ENCODE results near the gene PDE4C. TPM values are rescaled to one million over a fixed set of nuclear protein-coding genes. Genes with fewer than 3 reads are reported as not detected.

The PDE4C gene
- not detected for total RNA-seq

- Histone ChIP-seq H3K27me3 (ENCODE audit: insufficient read depth, low read length) (peaks cover 46% of the 10 kb centered on the region), H3K4me1 (ENCODE audit: insufficient read depth, low read length) (peaks cover 24% of the 10 kb centered on the region), H3K4me3 (ENCODE audit: low read length) (no peak within 1 kb of the TSS), H3K9me3 (ENCODE audit: low read depth, low read length) (no peaks in the 10 kb centered on the region)
These were observed at the start of gene PDE4C for GRCh38 chr19:18225702-18226468. Gene PDE4C, minus strand, starts transcription at chr19:18226438. Its CDS starts 23 bp downstream, at chr19:18226415.

GRCh38 chr19:18274781-18275356 lies 48.6 kb upstream of the PDE4C start:
- Histone ChIP-seq H3K9me3 (ENCODE audit: low read depth, low read length) (no peaks in the 10 kb centered on the region), H3K4me3 (ENCODE audit: low read length) (no peak overlapping the region), H3K4me1 (ENCODE audit: insufficient read depth, low read length) (peaks cover 45% of the 10 kb centered on the region), H3K27me3 (ENCODE audit: insufficient read depth, low read length) (no peaks in the 10 kb centered on the region)

- Histone ChIP-seq H3K27me3 (ENCODE audit: insufficient read depth, low read length) (no peaks in the 10 kb centered on the region), H3K4me1 (ENCODE audit: insufficient read depth, low read length) (peaks cover 45% of the 10 kb centered on the region), H3K4me3 (ENCODE audit: low read length) (no peak within 1 kb of the TSS), H3K9me3 (ENCODE audit: low read depth, low read length) (no peaks in the 10 kb centered on the region)
These were observed 48.1 kb upstream of the PDE4C start, which contains the start of gene IQCN for GRCh38 chr19:18274219-18274780. Gene IQCN, minus strand, starts transcription at chr19:18274452. Its CDS starts 4,974 bp downstream, at chr19:18269478.

GRCh38 chr19:18273561-18274218 lies 47.5 kb upstream of the PDE4C start:
- H3K4me1 ChIP-seq (ENCODE audit: insufficient read depth, low read length): peaks cover 42% of the 10 kb centered on the region
- H3K27me3 ChIP-seq (ENCODE audit: insufficient read depth, low read length): no peaks in the 10 kb centered on the region
- no peaks in the 10 kb centered on the region for H3K9me3 ChIP-seq (ENCODE audit: low read depth, low read length)
- no peak overlapping the region for H3K4me3 ChIP-seq (ENCODE audit: low read length)

- H3K4me3 ChIP-seq (ENCODE audit: low read length): no peak overlapping the region
- H3K4me1 ChIP-seq (ENCODE audit: insufficient read depth, low read length): peaks cover 27% of the 10 kb centered on the region
- H3K27me3 ChIP-seq (ENCODE audit: insufficient read depth, low read length): no peaks in the 10 kb centered on the region
These were observed 45.2 kb upstream of the PDE4C start for GRCh38 chr19:18271433-18271841.

GRCh38 chr19:18270326-18270725 lies 44.1 kb upstream of the PDE4C start:
- H3K4me3 ChIP-seq (ENCODE audit: low read length): no peak overlapping the region
- peaks cover 16% of the 10 kb centered on the region for H3K4me1 ChIP-seq (ENCODE audit: insufficient read depth, low read length)
- no peaks in the 10 kb centered on the region for H3K27me3 ChIP-seq (ENCODE audit: insufficient read depth, low read length)
- no peaks in the 10 kb centered on the region for H3K9me3 ChIP-seq (ENCODE audit: low read depth, low read length)

More at GRCh38 chr19:18271433-18271841, 45.2 kb upstream of the PDE4C start:
- no peaks in the 10 kb centered on the region for H3K9me3 ChIP-seq (ENCODE audit: low read depth, low read length)

- Histone ChIP-seq H3K4me3 (ENCODE audit: low read length) (no peak overlapping the region), H3K4me1 (ENCODE audit: insufficient read depth, low read length) (peaks cover 5% of the 10 kb centered on the region), H3K27me3 (ENCODE audit: insufficient read depth, low read length) (no peaks in the 10 kb centered on the region), H3K9me3 (ENCODE audit: low read depth, low read length) (no peaks in the 10 kb centered on the region)
These were observed 43.0 kb upstream of the PDE4C start for GRCh38 chr19:18269070-18269723.

- H3K4me1 ChIP-seq (ENCODE audit: insufficient read depth, low read length): peaks cover 4% of the 10 kb centered on the region
- H3K27me3 ChIP-seq (ENCODE audit: insufficient read depth, low read length): no peaks in the 10 kb centered on the region
- H3K9me3 ChIP-seq (ENCODE audit: low read depth, low read length): no peaks in the 10 kb centered on the region
- H3K4me3 ChIP-seq (ENCODE audit: low read length): no peak overlapping the region
These were observed 40.8 kb upstream of the PDE4C start for GRCh38 chr19:18266771-18267686.

- H3K9me3 ChIP-seq (ENCODE audit: low read depth, low read length): no peaks in the 10 kb centered on the region
- H3K4me1 ChIP-seq (ENCODE audit: insufficient read depth, low read length): peaks cover 4% of the 10 kb centered on the region
- no peaks in the 10 kb centered on the region for H3K27me3 ChIP-seq (ENCODE audit: insufficient read depth, low read length)
- no peak overlapping the region for H3K4me3 ChIP-seq (ENCODE audit: low read length)
These were observed 39.3 kb upstream of the PDE4C start for GRCh38 chr19:18265582-18265981.

GRCh38 chr19:18264971-18265540 lies 38.8 kb upstream of the PDE4C start:
- Histone ChIP-seq H3K4me3 (ENCODE audit: low read length) (no peak overlapping the region), H3K9me3 (ENCODE audit: low read depth, low read length) (no peaks in the 10 kb centered on the region), H3K27me3 (ENCODE audit: insufficient read depth, low read length) (no peaks in the 10 kb centered on the region), H3K4me1 (ENCODE audit: insufficient read depth, low read length) (peaks cover 4% of the 10 kb centered on the region)

- no peaks in the 10 kb centered on the region for H3K27me3 ChIP-seq (ENCODE audit: insufficient read depth, low read length)
- H3K9me3 ChIP-seq (ENCODE audit: low read depth, low read length): no peaks in the 10 kb centered on the region
- peaks cover 3% of the 10 kb centered on the region for H3K4me1 ChIP-seq (ENCODE audit: insufficient read depth, low read length)
- no peak overlapping the region for H3K4me3 ChIP-seq (ENCODE audit: low read length)
These were observed 38.1 kb upstream of the PDE4C start for GRCh38 chr19:18264137-18264854.

- H3K9me3 ChIP-seq (ENCODE audit: low read depth, low read length): no peaks in the 10 kb centered on the region
- H3K4me3 ChIP-seq (ENCODE audit: low read length): no peak overlapping the region
- H3K4me1 ChIP-seq (ENCODE audit: insufficient read depth, low read length): no peaks in the 10 kb centered on the region
- H3K27me3 ChIP-seq (ENCODE audit: insufficient read depth, low read length): no peaks in the 10 kb centered on the region
These were observed 37.3 kb upstream of the PDE4C start for GRCh38 chr19:18263324-18264136.
